Activated CD4-positive, alpha-beta T cell treated with anti-CD3 and anti-CD28 coated beads, Interleukin-2, amount 50 U/mL, for 16 hours (primary cell): Measurements from ENCODE around the gene STK39.
A peak's percentile ranks its signal among the peaks of the same experiment; 100 is the strongest.
"Not testable (repeated sequence)": the region's sequence is repeated elsewhere in the genome, so short reads cannot be mapped to it uniquely, and the experiment has no call there.

Experiments
- DNase-seq: peaks from one replicate; pipeline ENCODE4 v3.0.0-alpha.2; 2020

STK39 gene

GRCh38 chr2:168247341-168248261 lies at the start of gene STK39:
Gene STK39 (minus strand): TSS chr2:168247595. CDS start chr2:168247435, 160 bp downstream.
- DNase-seq: peak; percentile 77

- DNase-seq: no peak
Observed at GRCh38 chr2:168295051-168295450, 47.7 kb upstream of the STK39 start.

GRCh38 chr2:168294409-168294808 lies 47.0 kb upstream of the STK39 start:
- no peak for DNase-seq

GRCh38 chr2:168293766-168294165 lies 46.4 kb upstream of the STK39 start:
- no peak for DNase-seq

- no peak for DNase-seq
Observed at GRCh38 chr2:168290391-168290790, 43.0 kb upstream of the STK39 start.

- DNase-seq: no peak
Observed at GRCh38 chr2:168289880-168290279, 42.5 kb upstream of the STK39 start.

- no peak for DNase-seq
Observed at GRCh38 chr2:168286535-168286934, 39.1 kb upstream of the STK39 start.

- DNase-seq: no peak
Observed at GRCh38 chr2:168278424-168278888, 31.1 kb upstream of the STK39 start.

GRCh38 chr2:168277276-168277675 lies 29.9 kb upstream of the STK39 start:
- no peak for DNase-seq

GRCh38 chr2:168272225-168272624 lies 24.8 kb upstream of the STK39 start:
- no peak for DNase-seq

- not testable (repeated sequence) for DNase-seq
Observed at GRCh38 chr2:168262926-168263325, 15.5 kb upstream of the STK39 start.

- no peak for DNase-seq
Observed at GRCh38 chr2:168256448-168256847, 9.1 kb upstream of the STK39 start.

- no peak for DNase-seq
Observed at GRCh38 chr2:168255866-168256265, 8.5 kb upstream of the STK39 start.

- DNase-seq: no peak
Observed at GRCh38 chr2:168255103-168255502, 7.7 kb upstream of the STK39 start.

- no peak for DNase-seq
Observed at GRCh38 chr2:168254158-168254935, 7.0 kb upstream of the STK39 start.

- no peak for DNase-seq
Observed at GRCh38 chr2:168253379-168253778, 6.0 kb upstream of the STK39 start.

- no peak for DNase-seq
Observed at GRCh38 chr2:168252976-168253375, 5.6 kb upstream of the STK39 start.

- DNase-seq: peak; percentile 74
Observed at GRCh38 chr2:168246483-168247340, 683 bp downstream of the STK39 start.

- no peak for DNase-seq
Observed at GRCh38 chr2:168246072-168246482, 1.3 kb downstream of the STK39 start.

- peak; percentile 30 for DNase-seq
Observed at GRCh38 chr2:168245074-168245825, 2.1 kb downstream of the STK39 start.

GRCh38 chr2:168244318-168244717 lies 3.1 kb downstream of the STK39 start:
- DNase-seq: peak; percentile 86

GRCh38 chr2:168243061-168243460 lies 4.3 kb downstream of the STK39 start:
- DNase-seq: no peak
